Liver (tissue), 9 donors: ENCODE data around the gene CELSR1. TPM values are rescaled to one million over a fixed set of nuclear protein-coding genes. Genes with fewer than 3 reads are reported as not detected.

Source experiments
- DNase-seq: peaks from one replicate; pipeline ENCODE4 v3.0.0-alpha.2; 2017; ENCODE audit warnings: low spot score
- H3K27ac ChIP-seq, 2 donors: one replicate each; pipeline ENCODE4 v1.7.0; 2013; ENCODE audit warnings: inconsistent platforms in 2 of 2, low read length in 2 of 2, control low read depth in 1 of 2, low read depth in 1 of 2, mild to moderate bottlenecking in 1 of 2
- H3K27me3 ChIP-seq, 4 donors: one replicate each; pipeline versions ENCODE4 v1.6.1 to v1.7.0; 2013; ENCODE audit warnings: low read length in 3 of 4, inconsistent platforms in 1 of 4, mild to moderate bottlenecking in 1 of 4, moderate library complexity in 1 of 4; ENCODE audit not compliant: control insufficient read depth in 4 of 4, insufficient read depth in 4 of 4
- H3K36me3 ChIP-seq, 4 donors: one replicate each; pipeline versions ENCODE4 v1.6.1 to v1.7.0; 2013; ENCODE audit warnings: low read length in 3 of 4, mild to moderate bottlenecking in 3 of 4, low read depth in 1 of 4, moderate library complexity in 1 of 4; ENCODE audit not compliant: control insufficient read depth in 4 of 4, insufficient read depth in 3 of 4
- H3K4me1 ChIP-seq, 4 donors: one replicate each; pipeline versions ENCODE4 v1.6.1 to v1.7.0; 2013; ENCODE audit warnings: low read length in 3 of 4, mild to moderate bottlenecking in 3 of 4, moderate library complexity in 1 of 4; ENCODE audit not compliant: control insufficient read depth in 4 of 4, insufficient read depth in 4 of 4
- H3K4me3 ChIP-seq, 3 donors: one replicate each; pipeline versions ENCODE4 v1.6.1 to v1.7.0; 2013; ENCODE audit warnings: low read length in 3 of 3, control low read depth in 1 of 3, low read depth in 1 of 3, mild to moderate bottlenecking in 1 of 3
- H3K9ac ChIP-seq, 2 donors: one replicate each; pipeline ENCODE4 v1.7.0; 2013; ENCODE audit warnings: low read length in 2 of 2, mild to moderate bottlenecking in 2 of 2, moderate library complexity in 2 of 2, control low read depth in 1 of 2, low read depth in 1 of 2
- H3K9me3 ChIP-seq, 4 donors: one replicate each; pipeline versions ENCODE4 v1.6.1 to v1.7.0; 2013; ENCODE audit warnings: low read length in 3 of 4; ENCODE audit not compliant: control insufficient read depth in 4 of 4
- FOXA1 ChIP-seq: IDR thresholded peaks from 2 replicates; pipeline ENCODE4 v1.6.1; 2016; ENCODE audit warnings: antibody characterized with exemption
- FOXA2 ChIP-seq: IDR thresholded peaks from 2 replicates; pipeline ENCODE4 v1.6.1; 2016; ENCODE audit warnings: antibody characterized with exemption
- GABPA ChIP-seq, 2 donors: IDR thresholded peaks in 1 of 2; conservative IDR thresholded peaks in 1 of 2; 2 replicates each; pipeline ENCODE4 v1.6.1; 2016; ENCODE audit warnings: antibody characterized with exemption in 2 of 2, mild to moderate bottlenecking in 1 of 2, moderate library complexity in 1 of 2
- HNF4A ChIP-seq, 2 donors: conservative IDR thresholded peaks; 2 replicates each; pipeline ENCODE4 v1.6.1; 2016; ENCODE audit warnings: antibody characterized with exemption in 2 of 2, mild to moderate bottlenecking in 2 of 2
- HNF4G ChIP-seq: IDR thresholded peaks from 2 replicates; pipeline ENCODE4 v1.6.1; 2016; ENCODE audit warnings: antibody characterized with exemption
- JUND ChIP-seq, 2 donors: IDR thresholded peaks; 2 replicates each; pipeline ENCODE4 v1.6.1; 2016; ENCODE audit warnings: antibody characterized with exemption in 2 of 2
- NR2F2 ChIP-seq: IDR thresholded peaks from 2 replicates; pipeline ENCODE4 v1.6.1; 2016; ENCODE audit warnings: antibody characterized with exemption
- RAD21 ChIP-seq, 2 donors: IDR thresholded peaks; 2 replicates each; pipeline ENCODE4 v1.6.1; 2016; ENCODE audit warnings: antibody characterized with exemption in 2 of 2, mild to moderate bottlenecking in 2 of 2
- RXRA ChIP-seq, 2 donors: IDR thresholded peaks; 2 replicates each; pipeline ENCODE4 v1.6.1; 2017 to 2018; ENCODE audit warnings: antibody characterized with exemption in 2 of 2, mild to moderate bottlenecking in 1 of 2
- SP1 ChIP-seq: IDR thresholded peaks from 2 replicates; pipeline ENCODE4 v1.6.1; 2018; ENCODE audit warnings: antibody characterized with exemption, mild to moderate bottlenecking
- TAF1 ChIP-seq: conservative IDR thresholded peaks from 2 replicates; pipeline ENCODE4 v1.6.1; 2016; ENCODE audit warnings: antibody characterized with exemption, mild to moderate bottlenecking
- YY1 ChIP-seq: IDR thresholded peaks from 2 replicates; pipeline ENCODE4 v1.6.1; 2016; ENCODE audit warnings: antibody characterized with exemption, mild to moderate bottlenecking
- WGBS: extraction: QIAGEN DNeasy Blood & Tissue Kit; methylation state at CpG from one replicate; pipeline ENCODE4 v1.1.7; 2013; 5-methylcytosine and 5-hydroxymethylcytosine counted together
- polyA plus RNA-seq, 2 donors: library from polyadenylated mRNA; stranded (reverse) in 1 of 2; unstranded in 1 of 2; fragments of 200-250 nt in 1 of 2; fragments of >200 nt in 1 of 2; fragmentation: Nextera tagmentation in 1 of 2; extraction: Ambion mirVana in 1 of 2; gene quantifications; one replicate each; pipeline versions ENCODE4 v1.2.1 to v1.2.3, GENCODE V29; 2013 to 2015
- total RNA-seq, 2 donors: library from RNA; depleted of rRNA; stranded (reverse); fragments of >200 nt; gene quantifications; one replicate each; pipeline ENCODE4 v1.2.3, GENCODE V29; 2014
- TF ChIP-seq, protein P1 (sequence below): fragments of 150-350 bp; IDR thresholded peaks from 2 replicates; pipeline ENCODE4 v1.5.1; 2017; ENCODE audit warnings: improper control_type of control experiment, low read depth, low read length; ENCODE audit not compliant: missing input control
- TF ChIP-seq, protein P2 (sequence below): IDR thresholded peaks from 2 replicates; pipeline ENCODE4 v1.6.1; 2016; ENCODE audit warnings: antibody characterized with exemption, mild to moderate bottlenecking
- TF ChIP-seq, protein P3 (sequence below): IDR thresholded peaks from 2 replicates; pipeline ENCODE4 v1.6.1; 2016; ENCODE audit warnings: antibody characterized with exemption
- TF ChIP-seq, protein P4 (sequence below): IDR thresholded peaks from 2 replicates; pipeline ENCODE4 v1.6.1; 2016; ENCODE audit warnings: antibody characterized with exemption
- TF ChIP-seq, protein P5 (sequence below): IDR thresholded peaks from 2 replicates; pipeline ENCODE4 v1.6.1; 2016; ENCODE audit warnings: antibody characterized with exemption
- donor health status: healthy.
- donor health status: healthy.
- donor health status: healthy.
- donor health status: healthy.
- donor health status: healthy.

CELSR1 gene
- total and polyA plus RNA-seq, 4 donors: 0.37 to 1.6 (median 1.3) TPM

DNA sequence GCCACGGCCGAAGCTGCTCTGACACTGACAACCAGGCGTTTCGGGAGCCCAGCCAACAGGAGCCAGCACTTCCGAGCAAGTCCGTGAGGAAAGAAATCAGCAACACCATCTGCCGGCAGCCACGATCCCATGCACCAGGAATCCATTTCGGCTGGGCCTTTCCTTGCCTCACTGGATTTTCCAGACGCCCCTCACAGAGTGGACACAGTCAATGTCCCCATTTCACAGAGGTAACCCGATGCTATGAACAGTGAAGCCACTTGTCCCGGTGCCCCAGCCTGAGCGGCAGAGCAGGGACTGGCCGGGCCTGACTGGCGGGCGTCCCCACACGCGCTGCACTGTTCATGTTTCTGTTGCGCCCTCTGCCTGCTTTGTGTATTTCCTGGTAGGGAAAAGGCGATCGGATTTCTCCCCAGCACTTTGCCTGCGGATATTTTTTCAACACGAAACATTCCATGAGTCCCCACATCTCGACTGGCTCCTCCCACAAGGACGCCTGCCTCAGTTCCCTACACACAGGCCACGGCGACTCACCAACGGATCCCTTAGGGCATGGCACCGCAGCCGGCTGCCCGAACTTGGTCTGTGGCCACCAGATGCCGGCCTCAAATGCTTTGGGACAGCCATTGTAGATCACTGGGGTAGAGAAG lies 146.6 kb downstream of the CELSR1 start:
- Histone ChIP-seq H3K9ac (peak overlapping the region in 1 of 2 donors; percentile 50), H3K4me3 (peak overlapping the region in 1 of 3 donors; percentile 24), H3K27ac (peak overlapping the region in 1 of 2 donors; percentile 51), H3K9me3 (no peaks in the 10 kb centered on the region), H3K36me3 (no peaks in the 10 kb centered on the region), H3K27me3 (no peaks in the 10 kb centered on the region), H3K4me1 (peaks cover 0 to 4% (median 0%) of the 10 kb centered on the region in 4 donors)
- TF ChIP-seq FOXA2 (no peak), RAD21 (IDR thresholded peaks at IDR 0.05) (peak; percentile 81 to 82), HNF4G (no peak), HNF4A (conservative IDR thresholded peaks at IDR 0.05) (no peak), TAF1 (no peak)
- TF ChIP-seq, protein P1, sequence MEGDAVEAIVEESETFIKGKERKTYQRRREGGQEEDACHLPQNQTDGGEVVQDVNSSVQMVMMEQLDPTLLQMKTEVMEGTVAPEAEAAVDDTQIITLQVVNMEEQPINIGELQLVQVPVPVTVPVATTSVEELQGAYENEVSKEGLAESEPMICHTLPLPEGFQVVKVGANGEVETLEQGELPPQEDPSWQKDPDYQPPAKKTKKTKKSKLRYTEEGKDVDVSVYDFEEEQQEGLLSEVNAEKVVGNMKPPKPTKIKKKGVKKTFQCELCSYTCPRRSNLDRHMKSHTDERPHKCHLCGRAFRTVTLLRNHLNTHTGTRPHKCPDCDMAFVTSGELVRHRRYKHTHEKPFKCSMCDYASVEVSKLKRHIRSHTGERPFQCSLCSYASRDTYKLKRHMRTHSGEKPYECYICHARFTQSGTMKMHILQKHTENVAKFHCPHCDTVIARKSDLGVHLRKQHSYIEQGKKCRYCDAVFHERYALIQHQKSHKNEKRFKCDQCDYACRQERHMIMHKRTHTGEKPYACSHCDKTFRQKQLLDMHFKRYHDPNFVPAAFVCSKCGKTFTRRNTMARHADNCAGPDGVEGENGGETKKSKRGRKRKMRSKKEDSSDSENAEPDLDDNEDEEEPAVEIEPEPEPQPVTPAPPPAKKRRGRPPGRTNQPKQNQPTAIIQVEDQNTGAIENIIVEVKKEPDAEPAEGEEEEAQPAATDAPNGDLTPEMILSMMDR: peak; percentile 60
- TF ChIP-seq, protein P2, sequence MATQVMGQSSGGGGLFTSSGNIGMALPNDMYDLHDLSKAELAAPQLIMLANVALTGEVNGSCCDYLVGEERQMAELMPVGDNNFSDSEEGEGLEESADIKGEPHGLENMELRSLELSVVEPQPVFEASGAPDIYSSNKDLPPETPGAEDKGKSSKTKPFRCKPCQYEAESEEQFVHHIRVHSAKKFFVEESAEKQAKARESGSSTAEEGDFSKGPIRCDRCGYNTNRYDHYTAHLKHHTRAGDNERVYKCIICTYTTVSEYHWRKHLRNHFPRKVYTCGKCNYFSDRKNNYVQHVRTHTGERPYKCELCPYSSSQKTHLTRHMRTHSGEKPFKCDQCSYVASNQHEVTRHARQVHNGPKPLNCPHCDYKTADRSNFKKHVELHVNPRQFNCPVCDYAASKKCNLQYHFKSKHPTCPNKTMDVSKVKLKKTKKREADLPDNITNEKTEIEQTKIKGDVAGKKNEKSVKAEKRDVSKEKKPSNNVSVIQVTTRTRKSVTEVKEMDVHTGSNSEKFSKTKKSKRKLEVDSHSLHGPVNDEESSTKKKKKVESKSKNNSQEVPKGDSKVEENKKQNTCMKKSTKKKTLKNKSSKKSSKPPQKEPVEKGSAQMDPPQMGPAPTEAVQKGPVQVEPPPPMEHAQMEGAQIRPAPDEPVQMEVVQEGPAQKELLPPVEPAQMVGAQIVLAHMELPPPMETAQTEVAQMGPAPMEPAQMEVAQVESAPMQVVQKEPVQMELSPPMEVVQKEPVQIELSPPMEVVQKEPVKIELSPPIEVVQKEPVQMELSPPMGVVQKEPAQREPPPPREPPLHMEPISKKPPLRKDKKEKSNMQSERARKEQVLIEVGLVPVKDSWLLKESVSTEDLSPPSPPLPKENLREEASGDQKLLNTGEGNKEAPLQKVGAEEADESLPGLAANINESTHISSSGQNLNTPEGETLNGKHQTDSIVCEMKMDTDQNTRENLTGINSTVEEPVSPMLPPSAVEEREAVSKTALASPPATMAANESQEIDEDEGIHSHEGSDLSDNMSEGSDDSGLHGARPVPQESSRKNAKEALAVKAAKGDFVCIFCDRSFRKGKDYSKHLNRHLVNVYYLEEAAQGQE: no peak
- DNase-seq: no peak
- 59% methylated on average over 32 of the region's 32 CpGs for WGBS

DNA sequence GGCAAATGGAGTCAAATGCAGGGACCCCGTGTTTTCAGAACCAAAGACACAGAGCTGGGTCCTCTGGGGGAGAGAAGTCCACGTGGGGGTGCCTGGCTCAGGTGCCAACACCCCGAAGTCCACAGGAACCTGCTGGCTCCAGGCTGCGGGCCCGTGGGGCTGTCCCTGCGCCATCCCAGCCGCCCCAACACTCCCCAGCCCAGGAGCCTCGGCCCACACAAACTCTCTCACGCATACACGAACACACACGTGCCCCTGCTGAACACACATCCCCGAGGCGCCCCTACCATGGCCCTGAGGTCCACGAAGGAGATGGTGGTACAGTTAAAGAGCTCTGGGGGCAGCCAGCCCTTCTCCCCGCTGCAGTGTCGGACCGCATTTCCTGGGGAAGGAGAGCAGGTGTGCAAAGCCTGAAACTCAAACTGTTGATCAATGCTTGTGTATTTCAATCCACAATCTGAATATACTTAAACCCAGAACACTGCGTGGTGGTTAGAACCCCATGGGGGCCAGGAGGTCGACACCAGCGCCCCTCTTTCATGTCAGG lies 147.2 kb downstream of the CELSR1 start:
- Histone ChIP-seq H3K4me3 (no peak overlapping the region), H3K9me3 (no peaks in the 10 kb centered on the region), H3K9ac (no peak overlapping the region), H3K27me3 (no peaks in the 10 kb centered on the region), H3K4me1 (peaks cover 0 to 4% (median 0%) of the 10 kb centered on the region in 4 donors), H3K36me3 (no peaks in the 10 kb centered on the region), H3K27ac (no peak overlapping the region)
- DNase-seq: no peak
- TF ChIP-seq, protein P3, sequence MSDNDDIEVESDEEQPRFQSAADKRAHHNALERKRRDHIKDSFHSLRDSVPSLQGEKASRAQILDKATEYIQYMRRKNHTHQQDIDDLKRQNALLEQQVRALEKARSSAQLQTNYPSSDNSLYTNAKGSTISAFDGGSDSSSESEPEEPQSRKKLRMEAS: no peak
- TF ChIP-seq NR2F2 (no peak), RXRA (IDR thresholded peaks at IDR 0.05) (no peak), HNF4A (conservative IDR thresholded peaks at IDR 0.05) (no peak), JUND (IDR thresholded peaks at IDR 0.05) (no peak), FOXA1 (no peak), SP1 (no peak), RAD21 (IDR thresholded peaks at IDR 0.05) (no peak), YY1 (no peak), GABPA (IDR thresholded peaks at IDR 0.05 in 1 of 2, conservative IDR thresholded peaks at IDR 0.05 in 1 of 2) (no peak), TAF1 (no peak), FOXA2 (no peak)
- TF ChIP-seq, protein P1: no peak
- TF ChIP-seq, protein P2: no peak
- TF ChIP-seq, protein P4, sequence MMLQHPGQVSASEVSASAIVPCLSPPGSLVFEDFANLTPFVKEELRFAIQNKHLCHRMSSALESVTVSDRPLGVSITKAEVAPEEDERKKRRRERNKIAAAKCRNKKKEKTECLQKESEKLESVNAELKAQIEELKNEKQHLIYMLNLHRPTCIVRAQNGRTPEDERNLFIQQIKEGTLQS: no peak
- TF ChIP-seq, protein P5, sequence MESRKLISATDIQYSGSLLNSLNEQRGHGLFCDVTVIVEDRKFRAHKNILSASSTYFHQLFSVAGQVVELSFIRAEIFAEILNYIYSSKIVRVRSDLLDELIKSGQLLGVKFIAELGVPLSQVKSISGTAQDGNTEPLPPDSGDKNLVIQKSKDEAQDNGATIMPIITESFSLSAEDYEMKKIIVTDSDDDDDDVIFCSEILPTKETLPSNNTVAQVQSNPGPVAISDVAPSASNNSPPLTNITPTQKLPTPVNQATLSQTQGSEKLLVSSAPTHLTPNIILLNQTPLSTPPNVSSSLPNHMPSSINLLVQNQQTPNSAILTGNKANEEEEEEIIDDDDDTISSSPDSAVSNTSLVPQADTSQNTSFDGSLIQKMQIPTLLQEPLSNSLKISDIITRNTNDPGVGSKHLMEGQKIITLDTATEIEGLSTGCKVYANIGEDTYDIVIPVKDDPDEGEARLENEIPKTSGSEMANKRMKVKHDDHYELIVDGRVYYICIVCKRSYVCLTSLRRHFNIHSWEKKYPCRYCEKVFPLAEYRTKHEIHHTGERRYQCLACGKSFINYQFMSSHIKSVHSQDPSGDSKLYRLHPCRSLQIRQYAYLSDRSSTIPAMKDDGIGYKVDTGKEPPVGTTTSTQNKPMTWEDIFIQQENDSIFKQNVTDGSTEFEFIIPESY: no peak
- WGBS: 81% methylated on average over 20 of the region's 20 CpGs
